Measurements from ENCODE around the gene MPRIP.

The MPRIP gene

DNA sequence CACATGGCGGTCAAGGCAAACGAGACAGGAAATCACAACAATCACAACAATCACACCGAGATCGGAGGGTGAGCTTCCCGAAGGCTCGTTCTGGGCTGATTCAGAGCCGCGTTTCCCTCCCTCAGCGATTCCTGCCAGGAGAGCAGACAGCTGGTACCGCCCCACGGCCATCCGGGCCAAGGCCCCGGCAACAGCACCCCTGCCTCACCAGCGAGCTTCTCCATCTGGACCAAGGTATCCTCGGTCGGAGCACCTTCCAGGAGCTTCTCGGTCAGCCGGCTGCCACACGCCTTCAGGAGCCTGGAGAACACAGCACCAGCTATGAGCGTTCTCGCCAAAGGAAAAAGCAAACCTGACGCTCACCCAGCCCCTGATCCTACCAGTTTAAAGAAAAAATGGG, 179.1 kb downstream of the MPRIP start:
- no peak for DNase-seq

DNA sequence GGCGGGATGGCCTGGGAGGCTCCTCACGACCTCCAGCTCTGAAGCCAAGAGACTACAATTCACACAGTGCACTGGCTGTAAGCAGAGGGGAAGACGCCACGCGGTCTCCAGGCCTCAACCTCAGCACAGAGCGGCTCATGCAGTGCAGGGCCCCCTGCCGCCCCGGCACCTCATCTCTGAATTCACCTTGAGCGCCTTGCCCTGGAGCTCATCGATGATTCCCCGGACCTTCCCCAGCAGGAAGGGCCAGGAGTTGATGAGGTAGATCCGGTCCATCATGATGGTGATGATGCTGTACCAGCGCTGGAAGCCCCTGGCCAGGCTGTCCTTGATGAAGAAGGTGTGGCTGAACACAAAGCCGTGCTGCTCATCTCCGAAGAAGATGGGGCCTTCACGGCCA, 181.5 kb downstream of the MPRIP start:
- DNase-seq = no peak

DNA sequence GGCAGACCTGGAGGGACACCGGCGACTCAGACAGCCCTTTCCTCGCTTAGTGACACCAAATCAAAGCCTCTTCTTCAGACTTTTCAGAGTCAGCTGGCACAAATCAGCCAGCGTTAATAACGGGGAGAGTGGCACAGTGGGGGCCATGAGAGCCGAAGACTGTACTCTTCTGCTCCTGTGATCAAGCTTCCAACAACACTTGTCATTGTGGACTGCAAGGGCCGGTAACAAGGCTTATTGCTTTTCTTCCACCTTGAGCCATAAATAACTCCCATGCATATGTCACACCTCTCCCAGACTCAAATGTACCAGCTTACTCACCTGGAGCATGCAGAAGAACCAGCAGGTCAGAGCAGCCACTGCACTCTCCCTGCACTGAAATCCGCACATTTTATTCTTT, 181.9 kb downstream of the MPRIP start:
- DNase-seq = no peak

DNA sequence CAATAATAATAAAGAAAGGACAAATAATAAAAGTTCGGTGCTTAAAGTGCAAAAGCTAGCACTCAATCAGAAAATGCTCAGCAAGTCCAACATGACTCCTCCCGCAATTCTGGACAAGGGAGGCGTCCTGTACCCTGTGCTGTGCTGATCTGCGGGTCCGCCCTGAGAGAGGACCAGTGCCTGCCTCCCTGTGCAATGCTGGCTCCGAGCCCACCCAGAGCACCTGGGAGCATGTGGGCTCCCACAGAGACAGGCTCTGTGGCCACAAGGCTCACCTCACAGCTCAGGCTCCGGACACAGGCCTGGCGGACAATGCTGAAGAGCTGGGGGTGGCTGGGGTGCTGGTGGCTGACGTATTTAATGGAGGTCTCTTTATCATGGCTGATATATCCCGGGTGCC, 183.6 kb downstream of the MPRIP start:
- DNase-seq = no peak

DNA sequence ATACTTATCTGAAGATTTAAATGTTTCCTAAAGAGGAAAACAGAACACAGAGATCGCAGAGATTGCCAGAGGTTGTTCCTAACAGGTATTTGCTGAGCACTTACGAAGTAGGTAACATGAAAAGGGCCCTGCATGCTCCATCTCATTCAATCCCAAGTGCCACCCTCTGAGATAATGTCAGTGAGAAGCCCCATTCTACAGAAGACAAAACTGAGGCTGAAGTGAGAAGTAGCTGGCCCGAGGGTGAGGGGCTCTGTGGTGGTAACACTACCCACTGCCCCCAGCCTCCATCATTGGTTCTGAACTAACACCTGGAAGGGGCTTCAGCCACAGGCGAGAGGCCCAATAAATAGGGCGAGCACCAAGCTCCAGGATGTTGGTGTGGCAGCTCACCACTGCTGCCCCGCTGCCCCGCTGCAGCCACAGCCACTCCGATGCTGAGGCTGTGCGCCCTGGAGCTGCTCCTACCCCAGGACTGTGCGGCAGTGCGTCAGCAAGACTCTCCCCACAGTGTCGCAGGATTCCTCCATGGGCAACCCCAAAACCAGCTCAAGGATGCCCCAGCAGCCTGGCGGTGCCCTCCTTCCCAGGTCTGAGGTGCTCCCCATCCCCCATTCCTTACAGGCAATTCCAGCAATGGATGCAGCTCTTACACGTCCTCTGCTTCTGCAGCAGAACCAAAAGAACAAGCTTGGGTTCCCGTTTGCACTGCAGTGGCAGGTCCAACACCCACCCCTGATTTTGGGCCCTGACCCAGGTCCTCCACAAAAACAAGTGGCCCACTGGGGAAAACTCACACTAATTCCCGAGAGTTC, 184.4 kb downstream of the MPRIP start:
- DNase-seq = no peak

DNA sequence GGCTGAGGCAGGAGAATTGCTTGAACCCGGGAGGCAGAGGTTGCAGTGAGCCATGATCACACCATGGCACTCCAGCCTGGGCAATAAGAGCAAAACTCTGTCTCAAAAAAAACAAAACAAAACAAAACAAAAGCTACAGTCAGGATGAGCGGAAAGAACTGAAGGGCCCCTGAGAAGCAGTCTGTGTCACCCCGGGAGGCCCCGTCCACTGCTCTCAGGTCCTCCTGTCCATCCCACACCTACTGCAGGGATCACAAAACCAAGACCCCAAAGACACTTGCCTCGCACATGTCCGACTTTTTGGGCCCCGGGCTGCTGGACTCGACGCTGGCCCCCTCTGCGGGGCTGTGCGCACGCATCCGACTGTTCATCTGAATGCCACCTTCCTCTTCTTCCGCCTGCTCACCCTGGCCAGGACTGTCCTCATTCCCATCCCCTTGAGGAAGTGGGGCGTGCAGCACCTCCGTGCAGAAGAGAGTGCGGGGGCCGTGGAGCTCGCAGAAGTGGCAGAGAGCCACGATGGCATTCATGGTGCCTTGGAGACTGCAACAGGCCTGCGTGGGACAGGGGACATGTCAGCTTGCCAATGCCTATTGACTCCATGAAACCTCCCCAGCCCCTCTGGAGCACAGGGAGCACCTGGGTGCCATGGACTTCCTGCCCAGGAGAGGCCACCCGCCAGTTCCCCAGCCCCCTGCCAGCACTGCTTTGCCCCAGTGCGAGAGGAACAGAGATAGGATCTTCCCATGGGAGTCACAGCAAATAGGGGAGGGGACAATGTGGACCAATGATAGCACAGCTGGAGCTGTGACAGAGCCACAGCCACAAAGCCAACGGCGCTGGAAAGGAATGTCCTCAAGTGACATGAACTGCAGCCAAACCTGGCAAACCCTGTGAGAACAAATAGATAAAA, 185.6 kb downstream of the MPRIP start:
- DNase-seq = no peak

DNA sequence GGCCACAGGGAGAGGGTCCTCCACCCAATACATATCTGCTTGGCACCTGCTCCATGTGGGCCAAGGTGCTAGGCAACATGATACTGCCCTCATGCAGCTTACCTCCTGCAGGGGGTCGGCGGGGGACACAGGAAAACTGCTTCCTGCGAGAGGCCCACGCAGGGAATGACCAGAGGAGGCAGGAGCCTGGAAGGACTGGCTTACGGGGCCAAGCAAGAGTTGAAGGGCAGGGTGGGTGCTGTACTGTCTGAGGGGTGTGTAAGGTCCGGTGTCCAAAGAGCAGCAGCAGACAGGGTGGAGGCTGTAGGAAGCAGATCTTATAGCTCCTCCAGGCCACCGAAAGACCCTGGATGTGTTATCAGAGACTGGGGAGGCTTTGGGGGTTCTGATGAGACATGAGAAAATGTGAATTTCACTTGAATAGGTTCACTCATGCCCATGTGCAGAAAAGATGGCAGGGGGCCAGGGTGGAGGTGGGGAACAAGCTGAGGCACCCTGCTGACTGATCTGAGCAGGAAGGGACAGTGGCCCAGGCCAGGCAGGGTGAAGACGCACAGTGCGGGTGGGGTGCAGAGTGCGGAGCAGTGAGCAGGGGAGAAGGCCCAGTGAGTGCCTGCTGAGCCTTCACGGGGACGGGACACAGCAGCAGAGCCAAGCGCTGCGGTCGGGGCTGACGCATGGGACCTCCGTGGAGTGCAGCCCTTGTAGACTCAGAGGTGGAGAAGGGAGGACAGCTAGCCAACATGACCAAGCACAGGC, 186.4 kb downstream of the MPRIP start:
- DNase-seq = no peak

DNA sequence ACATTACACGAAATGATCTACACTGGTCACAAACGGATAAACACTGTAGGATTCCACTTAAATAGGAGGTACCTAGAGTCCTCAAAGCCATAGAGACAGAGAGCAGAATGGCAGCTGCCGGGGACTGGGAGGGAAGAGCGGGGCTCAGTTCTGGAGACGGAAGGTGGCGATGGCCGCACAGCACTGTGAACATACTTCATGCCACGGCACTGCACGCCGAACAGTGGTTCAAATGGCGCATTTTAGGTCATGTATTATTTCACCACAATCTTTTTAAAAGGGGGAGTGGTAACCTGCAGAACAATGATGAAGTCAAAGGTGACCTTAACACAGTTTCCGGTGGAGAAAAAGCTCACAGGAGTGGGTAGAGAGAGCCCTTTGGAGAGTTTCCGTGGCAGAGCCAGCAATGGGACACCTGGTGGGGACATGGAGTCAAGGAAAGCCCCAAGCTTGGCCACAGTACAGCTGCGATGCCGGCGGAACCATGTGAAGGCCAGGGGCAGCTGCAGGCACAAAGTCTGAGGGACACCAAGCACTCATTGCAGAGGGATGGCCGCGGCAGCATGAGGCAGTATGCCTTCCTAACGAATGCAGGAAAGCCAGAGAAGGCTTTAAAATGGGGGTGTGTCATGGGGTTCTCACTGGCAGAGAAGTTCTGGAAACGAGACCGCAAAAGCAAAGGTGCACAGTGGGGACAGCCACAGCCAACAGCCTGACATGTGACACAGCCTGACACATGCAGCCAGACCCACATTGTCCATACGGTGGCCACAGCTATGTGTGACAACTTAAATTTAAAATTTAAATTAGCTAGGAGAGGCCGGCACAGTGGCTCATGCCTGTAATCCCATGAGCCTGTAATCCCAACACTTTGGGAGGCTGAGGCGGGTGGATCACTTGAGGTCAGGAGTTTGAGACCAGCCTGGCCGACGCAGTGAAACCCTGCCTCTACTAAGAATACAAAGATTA, 187.4 kb downstream of the MPRIP start:
- DNase-seq = no peak

DNA sequence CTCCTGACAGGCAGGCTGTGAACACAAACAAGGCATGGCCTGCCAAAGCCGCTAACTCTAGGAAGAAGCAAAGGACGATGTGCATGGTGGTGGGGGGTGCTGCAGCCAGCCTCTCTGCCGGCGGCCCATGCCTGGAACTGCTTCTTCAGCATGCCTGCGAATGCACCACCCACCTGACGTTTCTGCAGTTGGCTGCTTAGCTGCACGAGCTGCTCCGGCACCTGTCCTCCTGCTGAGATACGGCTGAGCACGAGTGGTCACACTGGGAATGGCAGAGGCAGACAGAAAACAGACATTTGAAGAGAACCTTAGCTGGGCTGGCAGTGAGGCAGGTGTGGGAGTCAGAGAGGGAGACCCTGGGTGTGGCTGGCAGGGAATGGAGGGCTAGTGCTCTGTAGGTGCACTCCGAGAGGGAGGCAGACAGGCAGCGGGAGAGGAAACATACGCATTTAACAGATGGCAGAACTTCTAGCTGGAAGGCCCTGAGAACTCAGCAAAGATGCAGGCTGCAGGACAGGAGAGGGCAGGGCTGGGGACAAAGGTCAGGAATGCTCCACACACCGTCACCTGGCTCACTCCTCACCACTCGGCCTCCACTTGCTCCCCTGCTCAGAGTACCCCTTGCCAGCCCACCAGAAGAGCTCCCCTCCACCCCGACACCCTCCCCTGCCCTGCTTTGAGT, 189.5 kb downstream of the MPRIP start:
- DNase-seq = no peak

DNA sequence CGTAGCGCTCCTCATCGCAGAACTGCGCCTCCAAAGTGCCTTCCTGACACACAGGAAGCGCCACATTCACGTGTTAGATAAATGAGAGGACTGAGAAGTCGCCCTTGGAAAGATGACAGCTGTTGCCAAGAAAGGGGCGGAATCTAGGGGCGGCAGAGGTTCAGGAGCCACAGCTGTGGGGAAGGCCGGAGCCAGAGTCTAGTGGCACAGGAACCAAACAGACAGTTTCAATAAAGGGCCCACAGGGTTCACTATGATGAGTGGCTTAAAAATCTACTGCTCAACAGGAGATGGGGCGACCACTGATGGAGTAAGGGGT, 190.0 kb downstream of the MPRIP start:
- no peak for DNase-seq

DNA sequence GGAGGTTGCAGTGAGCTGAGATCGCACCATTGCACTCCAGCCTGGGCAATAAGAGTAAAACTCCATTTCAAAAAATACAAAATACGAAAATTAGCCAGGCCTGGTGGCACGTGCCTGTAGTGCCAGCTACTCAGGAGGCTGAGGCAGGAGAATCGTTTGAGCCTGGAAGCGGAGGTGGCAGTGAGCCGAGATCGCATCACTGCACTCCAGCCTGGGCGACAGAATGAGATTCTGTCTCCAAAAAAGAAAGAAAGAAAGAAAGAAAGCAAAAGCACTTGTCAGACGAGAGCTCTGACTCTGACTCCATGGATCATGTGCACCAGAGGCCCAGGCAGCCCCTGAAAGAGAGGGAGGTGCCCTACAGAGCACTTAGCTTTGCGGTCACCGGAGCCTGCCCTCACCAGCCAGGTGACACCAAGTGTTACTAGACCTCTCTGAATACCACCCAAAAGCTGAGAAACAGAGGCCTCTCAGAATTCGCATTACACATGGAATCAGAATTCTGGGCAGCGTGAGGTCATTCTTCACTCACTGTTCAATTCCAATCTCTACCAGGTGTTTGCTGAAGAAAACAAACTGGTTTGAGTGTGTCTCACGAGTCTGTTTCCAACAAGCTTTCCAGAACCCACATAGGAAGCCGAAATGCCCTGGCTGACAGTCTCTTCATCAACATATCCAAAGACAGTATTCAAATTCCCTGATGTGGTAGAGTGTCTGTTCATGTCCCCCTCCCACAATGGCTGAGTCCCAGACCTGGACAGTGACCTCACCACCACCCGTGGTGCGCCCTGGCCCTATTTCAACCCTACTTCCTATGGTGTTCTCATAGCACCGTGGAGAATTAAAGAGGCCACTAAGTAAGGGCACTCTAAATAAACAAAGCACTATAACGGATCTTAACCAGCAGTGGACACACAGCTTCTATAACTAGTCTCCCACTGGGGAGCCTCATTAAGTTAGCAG, 193.2 kb downstream of the MPRIP start:
- DNase-seq = no peak

DNA sequence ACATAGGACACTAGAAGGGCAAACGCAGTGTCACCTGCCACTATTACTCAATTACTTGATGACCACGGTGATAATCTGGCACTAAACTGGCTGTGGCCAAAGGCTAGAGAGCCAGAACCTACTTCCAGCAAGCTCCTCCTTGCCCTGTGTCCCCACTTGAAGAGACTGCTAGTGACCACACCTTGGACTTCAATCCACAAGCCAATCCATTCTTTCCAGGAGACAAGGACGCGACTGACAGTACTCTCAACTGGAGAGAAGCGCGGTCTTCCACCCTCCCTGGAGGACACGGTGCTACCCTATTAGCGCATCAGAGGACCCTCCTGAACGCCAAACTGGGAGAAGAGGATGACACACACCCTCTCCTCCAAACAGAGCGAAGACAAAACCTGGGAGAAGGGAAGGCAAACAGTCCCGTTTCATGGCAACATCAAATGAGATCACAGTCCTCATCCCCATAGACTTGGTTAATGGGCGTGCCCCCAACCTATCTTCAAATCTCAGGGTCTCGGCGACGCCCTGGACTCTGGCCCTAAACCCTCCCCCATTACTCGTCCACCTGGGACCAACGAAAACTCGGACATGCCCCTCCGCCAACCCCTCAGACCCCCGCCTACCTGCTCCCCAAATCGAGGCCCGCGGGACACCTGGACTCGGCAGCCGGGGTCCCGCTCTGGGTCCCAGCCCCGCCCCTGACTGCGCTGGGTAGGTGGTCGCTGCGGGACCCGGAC, 194.2 kb downstream of the MPRIP start:
- no peak for DNase-seq

DNA sequence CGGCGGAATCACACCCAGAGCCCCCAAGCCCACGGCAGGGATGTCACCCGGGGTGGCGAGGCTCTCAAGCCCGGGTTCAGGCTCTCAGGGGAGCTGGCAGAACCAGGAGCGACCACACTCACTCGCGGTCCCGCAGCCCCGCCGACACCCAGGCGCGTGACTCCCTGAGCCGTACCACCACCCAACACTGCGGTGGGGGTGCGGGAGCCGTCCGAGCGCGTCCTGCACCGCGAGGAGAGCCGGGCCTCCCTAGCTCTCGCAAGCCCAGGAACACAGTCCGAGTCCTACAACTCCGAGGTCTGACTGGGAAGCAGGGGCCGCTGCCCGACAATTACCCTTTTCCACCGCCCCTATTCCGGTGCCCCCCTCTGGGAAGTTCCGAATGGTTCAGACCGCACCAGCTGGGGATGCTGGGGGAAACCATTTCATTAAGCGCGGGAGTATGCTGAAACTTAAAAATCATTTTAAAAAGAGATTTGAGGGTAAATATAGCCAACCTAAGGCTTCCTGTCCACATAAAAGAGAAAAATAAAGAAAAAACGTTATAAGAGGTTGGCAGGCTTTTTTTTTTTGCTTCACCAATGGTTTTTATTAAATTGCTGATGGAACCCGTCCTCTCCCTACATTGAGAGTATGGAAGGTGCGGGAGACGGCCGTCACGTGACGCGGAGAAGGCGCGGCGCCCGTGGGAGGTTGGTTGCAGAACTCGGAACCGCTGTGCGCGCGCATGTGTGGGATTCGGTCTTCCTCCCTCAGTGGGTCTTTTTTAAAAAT, 195.0 kb downstream of the MPRIP start, which contains the start of gene FLCN:
Gene FLCN, minus strand, starts transcription at position 143 of the 774 bp plus-strand sequence. CDS start 9,031 bp downstream, outside the sequence.
- DNase-seq = peak; percentile 83 to 88

DNA sequence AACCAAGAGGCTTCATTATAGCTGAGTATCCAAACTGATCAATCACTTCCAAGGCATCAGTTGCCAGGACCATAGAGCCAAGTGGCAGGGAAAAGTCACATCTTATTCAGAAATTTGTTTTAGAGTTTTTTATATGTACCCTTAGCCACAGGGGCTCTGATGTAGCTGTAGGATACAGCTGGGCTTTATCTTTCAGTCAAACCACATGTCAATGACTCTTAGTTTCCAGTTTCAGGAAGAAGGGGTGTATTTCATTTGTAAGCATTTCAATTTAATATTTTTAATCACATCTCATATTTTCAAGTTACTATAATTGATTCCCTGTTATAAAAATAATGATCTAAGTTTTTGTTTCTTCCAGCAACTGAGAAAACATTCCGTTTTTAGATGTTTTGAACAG, 197.6 kb downstream of the MPRIP start:
- no peak for DNase-seq

DNA sequence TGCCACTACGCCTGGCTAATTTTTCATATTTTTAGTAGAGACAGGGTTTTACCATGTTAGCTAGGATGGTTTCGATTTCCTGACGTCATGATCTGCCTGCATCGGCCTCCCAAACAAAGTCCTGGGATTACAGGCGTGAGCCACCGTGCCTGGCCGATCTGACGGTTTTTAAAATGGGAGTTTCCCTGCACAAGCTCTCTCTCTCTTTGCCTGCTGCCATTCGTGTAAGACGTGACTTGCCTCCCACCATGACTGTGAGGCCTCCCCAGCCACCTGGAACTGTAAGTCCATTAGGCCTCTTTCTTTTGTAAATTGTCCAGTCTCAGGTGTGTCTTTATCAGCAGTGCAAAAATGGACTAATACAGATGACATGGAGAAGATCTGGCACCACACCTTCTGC, 199.4 kb downstream of the MPRIP start:
- DNase-seq = no peak

DNA sequence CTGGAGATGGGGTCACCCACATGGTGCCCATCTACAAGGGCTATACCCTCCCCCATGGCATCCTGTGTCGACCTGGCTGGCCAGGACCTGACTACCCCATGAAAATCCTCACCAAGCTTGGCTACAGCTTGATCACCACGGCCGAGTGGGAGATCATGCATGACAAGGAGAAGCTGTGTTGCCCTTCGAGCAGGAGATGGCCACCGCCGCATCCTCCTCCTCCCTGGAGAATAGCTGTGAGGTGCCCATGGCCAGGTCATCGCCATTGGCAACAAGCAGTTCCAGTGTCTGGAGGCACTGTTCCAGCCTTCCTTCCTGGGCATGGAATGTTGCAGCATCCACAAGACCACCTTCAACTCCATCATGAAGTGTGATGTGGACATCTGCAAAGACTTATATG, 200.0 kb downstream of the MPRIP start:
- no peak for DNase-seq

Measured in NCI-H446 (cell line).